Right ventricle myocardium inferior (tissue), 1 donor: ENCODE data around the gene ACAP3. TPM values are rescaled to one million over a fixed set of nuclear protein-coding genes. Genes with fewer than 3 reads are reported as not detected.

Experiments used
- ATAC-seq: fragments of 200-7000 bp; cut with Tn5 transposase; one replicate; pipeline ENCODE4 v1.9.1; 2020; ENCODE audit warnings: mild to moderate bottlenecking, moderate library complexity
- DNase-seq: peaks from one replicate; pipeline ENCODE4 v3.0.0; 2021; ENCODE audit errors: missing footprints
- intact Hi-C: fragments of 100-400 bp; cut with DNase I; formaldehyde crosslinking; loops from one replicate; pipeline ENCODE4 v1.11.0; 2022
- microRNA-seq: library from miRNA; unstranded; fragments of <30 nt; microRNA quantifications from one replicate; pipeline ENCODE4 v1.2.0, GENCODE V29; 2020
- total RNA-seq: library from RNA; stranded (reverse); fragmentation: NEBNext Ultra II Directional; extraction: Animal tissue kit (Norgen Biotek cat#: 25700); gene quantifications from one replicate; pipeline ENCODE4 v1.2.1, GENCODE V29; 2021
- donor health status: DM: no; HTN: yes; CAD: no; lungs with severe emphysema.

Gene ACAP3
- total RNA-seq, 1 donor from 2014 or later: 57.3 TPM

- DNase-seq (no peak), ATAC-seq (no peak)
- intact Hi-C loops: no loop called here
Measured at GRCh38 chr1:1245178-1245816, 62.4 kb downstream of the ACAP3 start.

DNA sequence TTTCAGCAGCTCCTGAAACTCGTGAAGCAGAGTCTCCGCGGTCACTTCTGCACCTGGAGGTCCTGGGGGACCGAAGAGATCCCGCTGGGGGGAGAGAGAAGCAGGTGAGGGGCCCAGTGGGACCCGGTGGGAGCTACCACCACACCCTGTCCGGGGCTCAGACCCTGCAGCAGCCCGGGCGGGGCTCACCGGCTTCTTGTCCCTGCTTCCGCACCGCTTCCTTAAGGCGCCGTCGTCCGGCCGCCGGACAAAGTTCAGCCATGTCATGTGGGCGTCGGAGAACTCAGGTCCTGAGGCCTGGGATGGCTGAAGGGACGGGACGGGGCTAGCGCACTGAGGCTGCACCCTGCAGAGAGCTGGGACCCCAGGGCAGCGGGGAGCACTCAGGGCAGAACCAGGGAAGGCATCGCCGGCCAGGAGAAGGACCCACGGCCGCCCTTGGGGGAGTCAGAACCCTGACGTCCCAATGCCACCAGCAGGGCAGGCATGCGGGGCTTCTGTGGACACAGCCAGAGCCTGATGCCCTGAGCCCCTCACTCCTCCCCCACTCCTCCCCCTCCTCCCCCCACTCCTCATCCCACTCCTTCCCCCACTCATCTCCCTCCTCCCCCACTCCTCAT lies 63.4 kb downstream of the ACAP3 start:
- DNase-seq: no peak
- intact Hi-C loops: no loop called here
- ATAC-seq: no peak

- ATAC-seq (no peak), DNase-seq (no peak)
- intact Hi-C loops: no loop called here
Measured at GRCh38 chr1:1243807-1244191, 63.9 kb downstream of the ACAP3 start.

- no peak for ATAC-seq
- intact Hi-C loops: no loop called here
- no peak for DNase-seq
Measured at GRCh38 chr1:1243266-1243660, 64.5 kb downstream of the ACAP3 start.

- no peak for DNase-seq
- intact Hi-C loops: no loop called here
- ATAC-seq: no peak
Measured at GRCh38 chr1:1242461-1243265, 65.1 kb downstream of the ACAP3 start.

Small RNA genes lying within 50 kb of the gene (microRNA-seq; reads per million reads assigned to microRNA genes)
- gene MIR6726 (2.5 reads per million), gene MIR6727 (not detected), gene MIR6808 (not detected)

Other genes with a start within 250 kb of the ACAP3 start
- not detected for gene RNF223, start 233.6 kb downstream of the ACAP3 start, total RNA-seq
- gene C1orf159, start 191.8 kb downstream of the ACAP3 start, total RNA-seq: 2.9 TPM
- gene TTLL10, start 134.1 kb downstream of the ACAP3 start, total RNA-seq: 0.24 TPM
- not detected for gene TNFRSF18, start 101.3 kb downstream of the ACAP3 start, total RNA-seq
- gene TNFRSF4, start 93.8 kb downstream of the ACAP3 start, total RNA-seq: 1.4 TPM
- 125 TPM for gene SDF4, start 75.9 kb downstream of the ACAP3 start, total RNA-seq
- gene B3GALT6, start 75.7 kb downstream of the ACAP3 start, total RNA-seq: 8.3 TPM
- 0.57 TPM for gene C1QTNF12, start 61.2 kb downstream of the ACAP3 start, total RNA-seq
- 40.0 TPM for gene UBE2J2, start 34.1 kb downstream of the ACAP3 start, total RNA-seq
- gene SCNN1D, start 27.5 kb downstream of the ACAP3 start, total RNA-seq: 3.0 TPM
- gene PUSL1, start 667 bp upstream of the ACAP3 start, total RNA-seq: 10.3 TPM
- gene INTS11, start 16.7 kb upstream of the ACAP3 start, total RNA-seq: 75.7 TPM
- gene CPTP, start 16.9 kb upstream of the ACAP3 start, total RNA-seq: 119 TPM
- 0.51 TPM for gene TAS1R3, start 23.4 kb upstream of the ACAP3 start, total RNA-seq
- gene DVL1, start 41.5 kb upstream of the ACAP3 start, total RNA-seq: 119 TPM
- 21.8 TPM for gene MXRA8, start 50.6 kb upstream of the ACAP3 start, total RNA-seq
- gene AURKAIP1, start 67.3 kb upstream of the ACAP3 start, total RNA-seq: 265 TPM
- 49.4 TPM for gene CCNL2, start 91.4 kb upstream of the ACAP3 start, total RNA-seq
- gene MRPL20, start 99.4 kb upstream of the ACAP3 start, total RNA-seq: 140 TPM
- gene ANKRD65, start 113.3 kb upstream of the ACAP3 start, total RNA-seq: 3.0 TPM
- 20.5 TPM for gene VWA1, start 127.8 kb upstream of the ACAP3 start, total RNA-seq
- gene ATAD3C, start 141.8 kb upstream of the ACAP3 start, total RNA-seq: 1.8 TPM
- 9.0 TPM for gene ATAD3B, start 163.8 kb upstream of the ACAP3 start, total RNA-seq
- 17.9 TPM for gene ATAD3A, start 204.2 kb upstream of the ACAP3 start, total RNA-seq
- 6.9 TPM for gene TMEM240, start 232.7 kb upstream of the ACAP3 start, total RNA-seq